ENCODE measurements around the gene DMD. TPM values are rescaled to one million over a fixed set of nuclear protein-coding genes. Genes with fewer than 3 reads are reported as not detected.

The DMD gene
- total and polyA plus RNA-seq, 2 of the 8 experiments (the other 6 are each of a cell fraction or from before 2014, with no cell fraction given) = 4.8 to 7.4 TPM

DNA sequence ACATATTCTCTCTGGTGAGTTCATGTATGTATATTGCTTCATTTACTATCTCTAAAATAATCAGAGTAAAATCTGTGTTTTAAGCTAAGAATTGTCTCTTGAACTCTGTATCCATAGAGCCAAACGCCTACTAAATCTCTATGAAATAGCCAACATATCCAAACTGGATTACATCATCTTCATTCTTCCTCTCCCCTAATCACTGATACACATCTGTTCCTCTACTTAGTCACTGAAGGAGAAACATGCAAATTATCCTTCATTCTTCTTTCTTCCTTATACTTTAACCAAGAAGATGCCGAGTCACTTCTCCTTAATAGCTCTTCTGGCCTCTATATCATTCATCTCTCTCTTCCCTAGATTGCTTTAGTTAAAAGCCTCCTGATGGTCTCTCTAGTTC, 1509.1 kb downstream of the DMD start:
- H2BK12ac ChIP-seq (ENCODE audit: low read depth, low read length) = no peak overlapping the region
- H3K9me3 ChIP-seq (ENCODE audit: insufficient read depth in 2 of 2, low read depth in 1 of 2, low read length in 1 of 2) = no peaks in the 10 kb centered on the region
- H4K91ac ChIP-seq (replicated peaks; ENCODE audit: insufficient read length, low read length) = no peak overlapping the region
- no peak overlapping the region for H3K18ac ChIP-seq (ENCODE audit: extremely low read depth, low read length)
- H2BK20ac ChIP-seq (ENCODE audit: low read length) = no peak overlapping the region
- no peak overlapping the region for H3K4me2 ChIP-seq (ENCODE audit: insufficient read depth in 1 of 2, low read depth in 2 of 2, low read length in 2 of 2)
- H3K56ac ChIP-seq (replicated peaks; ENCODE audit: insufficient read length, low read depth, low read length) = no peak overlapping the region
- CTCF ChIA-PET (ENCODE audit: partially characterized antibody) = no interaction called here
- no peak overlapping the region for H3K4ac ChIP-seq (replicated peaks; ENCODE audit: insufficient read length, low read depth, low read length)
- no peak overlapping the region for H3K27ac ChIP-seq (ENCODE audit: low read depth, low read length)
- no peak overlapping the region for H2AK5ac ChIP-seq (ENCODE audit: low read depth, low read length)
- POLR2A ChIA-PET (ENCODE audit: partially characterized antibody) = no interaction called here
- no peak overlapping the region; the same call in 1 of the 2 replicates for H2AFZ ChIP-seq (ENCODE audit: low read length)
- H3K79me2 ChIP-seq (ENCODE audit: control insufficient read depth in 1 of 2, insufficient read depth in 2 of 2, low read length in 2 of 2) = no peaks in the 10 kb centered on the region
- H3K79me1 ChIP-seq (ENCODE audit: low read depth, low read length) = no peaks in the 10 kb centered on the region
- H3K14ac ChIP-seq (ENCODE audit: insufficient read length) = no peak overlapping the region
- no peaks in the 10 kb centered on the region for H3K4me1 ChIP-seq (replicated peaks in 1 of 4; ENCODE audit: control insufficient read depth in 3 of 4, insufficient read depth in 4 of 4, low read length in 3 of 4)
- FAIRE-seq (no peak), DNase-seq (ENCODE audit: low read depth in 1 of 2, low spot score in 2 of 2) (no peak)
- H3K23me2 ChIP-seq (ENCODE audit: low read depth, low read length) = no peaks in the 10 kb centered on the region
- no peak overlapping the region for H2BK5ac ChIP-seq (ENCODE audit: low read depth, low read length)
- no peak overlapping the region for H3K23ac ChIP-seq (ENCODE audit: insufficient read length)
- no peak overlapping the region for H3K4me3 ChIP-seq (ENCODE audit: extremely low read depth in 1 of 4, insufficient read depth in 2 of 4, low read depth in 3 of 4, low read length in 4 of 4)
- H2BK15ac ChIP-seq (ENCODE audit: low read length) = no peak overlapping the region
- H4K20me1 ChIP-seq (replicated peaks in 1 of 2; ENCODE audit: control insufficient read depth in 1 of 2, insufficient read depth in 2 of 2, low read length in 2 of 2) = no peaks in the 10 kb centered on the region
- no peaks in the 10 kb centered on the region for H3K27me3 ChIP-seq (replicated peaks in 1 of 4; ENCODE audit: control insufficient read depth in 3 of 4, extremely low read depth in 1 of 4, insufficient read depth in 3 of 4, low read length in 3 of 4)
- H4K8ac ChIP-seq (ENCODE audit: extremely low read depth, insufficient read depth, low read length) = no peak overlapping the region
- H3K36me3 ChIP-seq (ENCODE audit: control insufficient read depth in 2 of 4, insufficient read depth in 4 of 4, low read length in 3 of 4) = no peaks in the 10 kb centered on the region
- H4K5ac ChIP-seq (ENCODE audit: insufficient read length, low read depth, low read length) = no peak overlapping the region
- WGBS, 2 experiments (ENCODE audit: extremely low coverage in 1 of 2, insufficient coverage in 1 of 2, insufficient read length in 1 of 2, insufficient replicate concordance in 2 of 2, low coverage in 1 of 2, low lambda C conversion rate in 2 of 2, missing lambda C conversion rate in 1 of 2) = 84% methylated on average over 2 of the region's 2 CpGs; no CpG with 5 or more reads in 1 of the 2 experiments
- H2BK120ac ChIP-seq (replicated peaks; ENCODE audit: low read depth, low read length) = no peak overlapping the region
- H3K9ac ChIP-seq (replicated peaks in 1 of 4; ENCODE audit: extremely low read depth in 1 of 4, low read depth in 3 of 4, low read length in 3 of 4) = no peak overlapping the region
- TF ChIP-seq SIN3A (conservative IDR thresholded peaks at IDR 0.05 in 1 of 2, IDR thresholded peaks at IDR 0.05 in 1 of 2; ENCODE audit: low read depth in 1 of 2, low read length in 2 of 2) (no peak), SP4 (IDR thresholded peaks at IDR 0.05; ENCODE audit: low read length) (no peak), SP2 (IDR thresholded peaks at IDR 0.05; ENCODE audit: low read length) (no peak), CHD1 (IDR thresholded peaks at IDR 0.05; ENCODE audit: low read depth, low read length) (no peak), YY1 (IDR thresholded peaks at IDR 0.05; ENCODE audit: low read depth, low read length) (no peak), KDM1A (IDR thresholded peaks at IDR 0.05; ENCODE audit: borderline replicate concordance, low read length) (no peak), POLR2AphosphoS5 (IDR thresholded peaks at IDR 0.05; ENCODE audit: low read depth, low read length) (no peak), RBBP5 (IDR thresholded peaks at IDR 0.05; ENCODE audit: borderline replicate concordance, low read depth, low read length) (no peak), HDAC2 (IDR thresholded peaks at IDR 0.05; ENCODE audit: borderline replicate concordance in 1 of 2, low read depth in 2 of 2, low read length in 2 of 2) (no peak)
- TF ChIP-seq, protein P1, sequence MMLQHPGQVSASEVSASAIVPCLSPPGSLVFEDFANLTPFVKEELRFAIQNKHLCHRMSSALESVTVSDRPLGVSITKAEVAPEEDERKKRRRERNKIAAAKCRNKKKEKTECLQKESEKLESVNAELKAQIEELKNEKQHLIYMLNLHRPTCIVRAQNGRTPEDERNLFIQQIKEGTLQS (IDR thresholded peaks at IDR 0.05; ENCODE audit: insufficient read depth, low read depth, low read length) = no peak
- TF ChIP-seq, protein P2, sequence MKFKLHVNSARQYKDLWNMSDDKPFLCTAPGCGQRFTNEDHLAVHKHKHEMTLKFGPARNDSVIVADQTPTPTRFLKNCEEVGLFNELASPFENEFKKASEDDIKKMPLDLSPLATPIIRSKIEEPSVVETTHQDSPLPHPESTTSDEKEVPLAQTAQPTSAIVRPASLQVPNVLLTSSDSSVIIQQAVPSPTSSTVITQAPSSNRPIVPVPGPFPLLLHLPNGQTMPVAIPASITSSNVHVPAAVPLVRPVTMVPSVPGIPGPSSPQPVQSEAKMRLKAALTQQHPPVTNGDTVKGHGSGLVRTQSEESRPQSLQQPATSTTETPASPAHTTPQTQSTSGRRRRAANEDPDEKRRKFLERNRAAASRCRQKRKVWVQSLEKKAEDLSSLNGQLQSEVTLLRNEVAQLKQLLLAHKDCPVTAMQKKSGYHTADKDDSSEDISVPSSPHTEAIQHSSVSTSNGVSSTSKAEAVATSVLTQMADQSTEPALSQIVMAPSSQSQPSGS (IDR thresholded peaks at IDR 0.05; ENCODE audit: low read length) = no peak
- TF ChIP-seq, protein P3, sequence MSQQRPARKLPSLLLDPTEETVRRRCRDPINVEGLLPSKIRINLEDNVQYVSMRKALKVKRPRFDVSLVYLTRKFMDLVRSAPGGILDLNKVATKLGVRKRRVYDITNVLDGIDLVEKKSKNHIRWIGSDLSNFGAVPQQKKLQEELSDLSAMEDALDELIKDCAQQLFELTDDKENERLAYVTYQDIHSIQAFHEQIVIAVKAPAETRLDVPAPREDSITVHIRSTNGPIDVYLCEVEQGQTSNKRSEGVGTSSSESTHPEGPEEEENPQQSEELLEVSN (IDR thresholded peaks at IDR 0.05) = no peak

Measured in H1 (cell line).